CMK (cell line): ENCODE results near the gene POGLUT3.

Source experiments
- DNase-seq: peaks from one replicate; pipeline ENCODE4 v3.0.0-alpha.2; 2010; ENCODE audit warnings: low read depth

POGLUT3 gene

DNA sequence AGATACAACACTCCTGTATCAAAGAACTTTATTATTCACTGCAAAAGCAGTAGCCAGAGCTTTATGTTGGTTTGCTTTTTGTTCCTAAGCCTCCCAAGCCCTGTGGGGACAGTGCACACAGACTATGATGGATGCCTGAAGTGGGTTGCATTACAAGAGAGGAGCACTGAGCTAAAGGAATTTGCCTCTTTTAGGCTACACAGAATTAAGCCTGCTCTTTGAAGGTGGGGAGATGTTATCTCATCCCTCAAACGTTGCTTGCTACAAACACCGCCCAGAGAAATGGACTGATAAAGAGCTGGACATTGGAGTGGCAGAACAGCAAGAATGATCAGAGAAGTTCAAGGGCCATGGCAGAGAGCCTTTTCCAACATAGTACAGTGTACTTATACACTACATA lies 2.5 kb upstream of the POGLUT3 start:
- DNase-seq, result no peak

DNA sequence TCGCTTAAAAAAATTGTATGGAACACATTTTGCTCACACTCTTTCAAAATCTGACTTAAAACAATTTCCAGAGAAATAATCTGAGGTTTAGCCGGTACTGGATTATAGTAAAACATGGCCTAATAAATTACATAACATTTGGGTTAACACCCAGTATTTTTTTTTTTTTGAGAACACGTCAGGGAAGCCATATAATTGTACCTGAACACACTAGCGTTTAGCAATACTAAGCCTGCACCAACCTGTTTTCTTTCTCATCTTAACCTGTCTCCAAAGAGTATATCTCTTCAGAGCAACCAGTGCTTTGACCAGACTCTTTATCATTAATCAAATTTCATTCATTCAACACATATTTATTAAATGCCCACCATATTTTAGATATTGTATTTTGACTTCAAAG lies 2.0 kb upstream of the POGLUT3 start:
- no peak for DNase-seq

DNA sequence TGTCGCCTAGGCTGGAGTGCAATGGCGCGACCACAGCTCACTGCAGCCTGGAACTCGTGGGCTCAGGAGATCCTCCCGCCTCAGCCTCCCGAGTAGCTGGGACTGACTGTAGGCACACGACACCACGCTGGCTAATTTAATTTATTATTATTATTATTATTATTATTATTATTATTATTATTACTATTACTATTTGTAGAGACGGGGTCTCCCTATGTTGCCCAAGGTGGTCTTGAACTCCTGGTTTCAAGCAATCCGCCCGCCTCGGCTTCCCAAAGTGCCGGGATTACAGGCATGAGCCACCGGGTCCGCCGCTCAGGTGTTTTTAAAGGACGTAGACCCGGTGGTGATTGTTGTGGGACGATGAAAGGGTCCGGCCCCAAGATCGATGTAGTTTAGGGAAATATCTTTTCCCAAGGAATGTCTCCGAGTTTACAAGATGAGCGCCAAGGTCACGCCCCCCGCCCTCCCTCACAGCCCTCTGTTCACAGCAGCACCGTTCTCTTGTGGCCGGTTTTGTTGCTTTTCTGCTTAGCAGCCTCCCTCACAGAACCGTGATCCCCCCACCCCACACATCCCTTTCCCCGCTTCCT lies 728 bp upstream of the POGLUT3 start:
- DNase-seq, result no peak

DNA sequence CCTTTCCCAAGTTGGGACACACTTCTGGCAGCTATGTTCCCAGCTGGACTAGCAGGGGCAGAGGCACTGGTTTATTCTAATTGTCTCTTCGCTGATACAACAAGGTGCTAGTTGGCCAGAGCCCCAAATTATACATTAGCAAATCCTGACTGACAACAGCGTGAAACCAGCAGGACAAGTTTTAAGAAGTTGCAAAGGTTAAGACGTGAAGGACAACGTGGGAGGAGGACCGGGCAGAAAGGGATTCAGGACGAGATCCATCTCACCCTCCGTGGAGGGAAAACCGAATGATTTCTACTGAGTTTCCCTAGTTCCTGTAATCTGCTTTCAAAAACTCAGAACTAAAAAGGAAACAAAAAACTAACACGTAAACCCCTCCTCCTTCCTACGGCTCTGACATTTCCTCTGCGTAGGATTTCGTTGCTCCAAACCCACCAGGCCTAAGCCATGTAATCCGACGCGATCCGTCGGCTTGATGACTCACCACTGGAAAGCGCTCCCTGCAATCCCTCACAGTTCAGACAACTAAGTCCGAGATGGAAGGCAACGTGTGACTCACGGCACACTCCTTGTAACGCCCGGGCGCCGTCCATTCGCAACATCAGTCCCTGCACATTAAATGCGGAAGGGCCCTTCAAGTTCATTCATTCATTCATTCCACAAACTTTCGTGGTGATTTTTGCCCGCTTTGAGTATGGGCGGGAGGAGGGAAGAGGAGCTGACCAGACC lies 703 bp downstream of the POGLUT3 start:
- peak; percentile 11 for DNase-seq

DNA sequence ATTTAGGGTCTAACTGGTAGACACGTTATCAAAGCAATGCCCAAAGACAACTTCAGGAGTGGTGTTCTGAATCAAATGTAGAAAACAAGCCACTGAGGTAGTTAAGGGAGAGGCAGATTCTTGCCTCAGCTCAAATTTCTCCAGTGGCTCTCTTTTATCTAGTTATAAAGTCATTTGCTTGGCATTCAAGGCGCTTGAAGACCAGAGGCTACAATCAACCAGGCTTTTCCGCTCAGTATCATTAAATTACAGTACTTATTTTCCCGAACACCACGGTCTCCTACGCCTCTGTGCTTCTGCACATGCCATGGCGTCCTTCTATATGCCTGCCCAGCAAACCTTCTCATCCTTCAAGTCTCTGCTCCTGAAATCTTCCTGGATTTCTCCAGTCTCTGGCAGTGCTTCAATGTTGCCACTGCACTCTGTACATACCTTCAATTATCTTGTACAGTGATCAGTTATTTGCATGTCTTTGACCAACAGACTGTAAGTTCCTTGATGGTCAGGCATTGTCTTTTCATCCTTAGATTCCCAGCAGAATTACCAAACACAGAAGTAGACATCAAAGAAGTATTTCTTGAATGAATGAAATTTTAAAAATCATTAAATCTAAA lies 1.4 kb downstream of the POGLUT3 start:
- DNase-seq, result no peak

DNA sequence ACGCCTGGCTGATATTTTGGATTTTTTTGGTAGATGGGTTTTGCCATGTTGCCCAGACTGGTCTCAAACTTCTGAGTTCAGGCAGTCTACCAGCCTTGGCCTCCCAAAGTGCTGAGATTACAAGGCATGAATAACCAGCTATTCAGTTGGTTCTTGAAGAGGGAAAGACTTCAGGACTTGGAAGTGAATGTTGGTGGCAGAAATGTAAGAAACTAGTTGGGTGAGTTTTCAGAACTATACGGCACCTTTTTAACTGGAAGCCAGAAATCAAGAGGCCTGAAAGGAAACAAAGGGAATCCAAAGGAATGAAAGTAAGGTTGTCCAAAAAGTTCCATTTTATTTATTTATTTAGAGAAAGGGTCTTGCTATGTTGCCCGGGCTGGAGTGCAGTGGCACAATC lies 2.9 kb downstream of the POGLUT3 start:
- no peak for DNase-seq

DNA sequence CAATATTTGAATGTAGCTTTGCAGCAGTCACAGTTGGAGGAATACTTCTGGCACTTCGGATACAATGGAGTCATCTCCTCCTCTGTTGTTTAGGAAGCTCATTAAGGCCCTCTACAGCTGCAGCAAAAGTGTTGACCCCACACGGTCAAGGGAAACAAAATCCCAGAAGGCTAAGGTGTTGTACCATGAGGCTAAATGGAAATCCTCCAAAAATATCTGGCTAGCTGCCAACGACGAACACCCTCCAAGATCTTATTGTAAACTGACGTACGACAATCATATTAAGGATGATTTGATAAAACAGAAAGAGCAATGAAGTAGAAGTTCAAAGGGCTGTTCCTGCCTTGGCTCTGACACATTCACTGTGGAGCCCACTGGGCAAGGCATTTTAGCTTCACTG lies 4.0 kb downstream of the POGLUT3 start:
- DNase-seq, result no peak

DNA sequence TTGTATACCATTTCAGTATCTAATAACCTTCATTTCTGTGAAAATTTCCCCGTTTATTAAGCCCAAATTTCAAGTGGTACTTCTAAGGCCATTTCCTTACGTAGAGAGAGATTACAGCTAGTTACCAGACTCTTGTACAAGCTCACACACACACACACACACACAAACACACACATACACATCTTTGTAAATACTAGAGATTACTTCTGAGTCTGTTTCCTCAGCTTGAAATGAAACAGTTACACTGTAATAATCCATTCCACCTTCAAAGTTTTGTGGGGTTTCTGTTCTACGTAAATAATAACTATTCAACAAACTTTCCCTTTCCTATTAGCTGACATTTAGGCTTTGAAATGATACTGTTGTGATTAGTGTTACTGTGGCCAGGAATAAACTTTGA lies 6.2 kb downstream of the POGLUT3 start:
- no peak for DNase-seq

DNA sequence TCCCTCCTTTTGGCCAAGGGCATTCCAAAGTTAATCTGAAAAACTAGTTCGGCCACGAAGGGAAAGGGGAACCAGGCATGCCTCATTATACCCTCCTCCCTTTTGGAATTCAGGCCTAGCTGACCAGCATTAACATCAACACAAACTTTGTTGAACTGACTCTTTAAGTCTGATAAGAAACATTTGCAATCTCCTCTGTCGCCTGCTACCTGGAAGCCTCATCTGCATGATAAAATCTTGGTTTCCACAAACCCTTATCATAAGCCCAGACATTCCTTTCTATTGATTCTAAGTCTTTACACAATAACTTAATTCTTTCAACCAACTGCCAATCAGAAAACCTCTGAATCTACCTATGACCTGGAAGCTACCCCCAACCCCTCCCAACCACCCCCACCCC lies 11.4 kb downstream of the POGLUT3 start:
- DNase-seq, result no peak

DNA sequence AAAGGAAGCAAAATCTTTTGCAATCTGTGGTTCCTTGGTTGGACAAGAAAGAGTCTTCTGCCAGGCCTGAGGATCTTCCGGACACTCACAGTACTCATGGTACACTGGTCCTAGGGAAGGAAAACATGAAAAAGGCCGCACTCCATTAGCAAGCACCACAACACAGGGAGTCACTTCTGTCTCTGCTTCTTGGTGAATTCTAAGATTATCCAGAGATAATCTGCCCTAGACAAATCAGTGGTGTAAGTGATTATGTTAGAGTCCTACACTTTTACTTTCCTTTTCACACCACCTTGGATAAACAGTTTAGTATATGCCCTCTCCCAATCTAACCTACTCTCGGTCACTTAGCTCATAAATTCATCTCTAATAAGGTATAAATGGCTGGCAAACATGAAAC lies 11.9 kb downstream of the POGLUT3 start:
- DNase-seq, result no peak

DNA sequence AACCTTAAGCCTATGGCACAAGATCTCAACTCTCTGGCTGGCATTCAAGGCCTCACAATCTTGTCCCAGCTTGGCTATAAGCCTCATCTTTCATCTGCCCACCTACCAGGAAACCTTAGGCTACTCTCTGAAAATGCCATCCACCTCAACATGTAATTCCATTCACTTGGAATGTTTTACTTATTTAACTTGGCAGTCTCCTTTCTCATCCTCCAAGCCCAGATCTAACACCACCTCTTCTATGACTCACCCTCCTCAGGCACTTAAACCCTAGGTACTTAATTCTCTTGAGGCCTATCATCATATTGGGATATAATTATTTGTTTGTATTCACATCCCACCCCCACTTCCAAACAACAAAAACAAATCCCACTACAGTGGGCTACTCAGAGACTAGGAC lies 15.0 kb downstream of the POGLUT3 start:
- DNase-seq, result no peak

DNA sequence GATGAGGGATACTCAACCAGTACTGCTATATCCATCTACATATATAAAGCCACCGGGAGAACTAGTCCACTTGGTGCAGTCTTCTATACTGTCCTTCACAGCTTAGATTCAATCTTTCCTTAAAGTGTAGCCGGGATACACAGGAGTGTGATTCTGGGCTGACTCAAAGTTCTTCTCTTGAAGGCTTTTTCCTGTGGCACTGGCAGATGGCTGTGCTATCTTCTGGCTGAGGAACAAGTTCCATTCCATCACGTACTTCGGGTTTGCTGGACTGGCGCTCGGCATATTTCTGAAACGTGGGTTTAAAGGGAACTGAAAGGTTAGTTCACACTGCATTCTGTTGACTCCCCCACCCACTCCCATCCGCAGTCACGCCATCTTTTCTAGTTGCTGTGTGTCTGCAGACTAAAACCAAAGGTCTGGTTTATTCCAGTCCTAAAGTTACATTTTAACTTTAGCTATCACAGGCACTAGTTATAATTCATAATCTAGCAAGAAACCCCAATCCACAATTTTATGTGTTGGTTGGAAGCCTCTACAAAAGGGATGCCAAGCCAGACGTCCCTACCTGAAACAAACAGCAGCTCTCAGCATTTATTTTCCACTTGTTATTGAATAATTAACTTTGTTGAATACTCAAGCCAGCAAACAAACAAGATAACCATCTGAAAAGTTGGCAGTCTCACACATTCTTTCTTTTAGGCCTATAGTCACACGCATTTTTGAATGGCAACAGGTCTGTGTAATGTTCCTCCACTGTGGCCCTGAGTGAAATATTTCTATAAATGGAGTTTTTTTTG lies 23.3 kb downstream of the POGLUT3 start:
- DNase-seq, result no peak

DNA sequence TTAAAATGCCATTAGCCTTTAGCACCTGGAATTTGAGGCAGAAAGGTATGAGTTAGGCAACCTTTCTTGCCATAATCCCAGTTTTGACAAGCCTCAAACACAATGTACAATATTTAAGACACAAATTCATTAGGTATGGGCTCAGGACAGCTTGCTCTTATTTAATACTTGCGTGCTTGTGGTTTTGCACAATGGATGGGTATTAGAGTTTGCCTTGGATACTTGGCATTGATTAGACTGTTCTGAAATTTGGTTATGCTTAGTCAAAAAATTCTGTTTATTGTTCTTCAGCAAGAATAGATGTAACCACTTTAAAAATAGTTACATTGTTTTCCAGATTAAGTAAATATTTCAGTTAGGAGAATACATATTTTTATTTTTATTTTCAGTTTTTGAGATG lies 25.5 kb downstream of the POGLUT3 start:
- DNase-seq, result no peak

DNA sequence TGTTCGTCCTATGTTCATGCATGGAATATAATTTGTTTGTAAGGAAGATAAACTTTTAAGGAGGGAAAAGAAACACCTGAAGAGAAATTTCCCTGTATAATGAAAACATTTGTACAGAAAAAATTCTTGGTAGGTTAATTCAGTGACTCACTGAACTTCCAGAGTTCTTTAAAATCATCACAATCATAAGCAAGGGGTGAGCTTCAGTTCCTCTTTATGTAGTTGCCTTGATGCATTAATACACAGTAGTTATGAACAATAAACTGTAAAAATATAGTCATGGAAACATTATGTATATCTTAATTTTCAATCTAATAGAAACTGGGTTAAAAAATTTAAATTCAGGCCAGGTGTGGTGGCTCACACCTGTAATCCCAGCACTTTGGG lies 29.7 kb downstream of the POGLUT3 start:
- no peak for DNase-seq

DNA sequence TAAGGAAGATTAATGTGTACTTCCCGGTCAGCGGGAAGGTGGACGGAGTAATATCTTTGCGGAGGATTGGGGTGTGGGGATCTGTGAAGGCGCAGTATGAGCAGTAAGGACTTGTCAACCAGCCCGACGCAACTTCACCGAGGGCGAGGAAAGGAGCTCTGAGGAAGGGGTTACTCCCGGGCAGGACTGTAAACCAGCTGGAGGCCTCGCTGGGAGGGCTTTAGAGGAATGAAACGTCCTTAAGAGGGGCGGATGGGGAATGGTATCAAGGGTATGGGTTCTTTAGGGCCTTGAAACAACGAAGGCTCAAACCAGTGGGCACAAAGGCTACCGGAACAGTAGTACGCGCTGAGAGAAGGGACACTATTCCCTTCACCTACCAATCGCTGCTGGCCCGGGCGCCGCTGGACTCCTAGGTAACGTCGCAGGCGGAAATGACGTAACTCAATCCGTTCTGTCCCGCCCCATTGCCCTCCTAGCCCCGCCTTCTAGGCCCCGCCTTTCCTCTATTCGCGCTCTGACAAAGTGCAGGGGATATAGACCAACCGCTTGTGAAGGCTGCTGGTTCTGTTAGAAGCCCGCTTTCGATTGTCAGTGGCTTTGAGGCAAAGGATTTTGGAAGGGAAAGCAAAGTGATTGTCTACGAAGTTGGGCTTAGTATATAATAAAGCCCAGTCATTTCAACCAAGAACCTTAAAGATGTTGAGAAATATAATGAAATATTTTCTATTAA lies 30.9 kb downstream of the POGLUT3 start, which contains the start of gene C11orf65:
Gene C11orf65 (minus strand): TSS at position 439 of the 733 bp plus-strand sequence. CDS start 5,970 bp downstream, outside the sequence.
- DNase-seq, result peak; percentile 90

DNA sequence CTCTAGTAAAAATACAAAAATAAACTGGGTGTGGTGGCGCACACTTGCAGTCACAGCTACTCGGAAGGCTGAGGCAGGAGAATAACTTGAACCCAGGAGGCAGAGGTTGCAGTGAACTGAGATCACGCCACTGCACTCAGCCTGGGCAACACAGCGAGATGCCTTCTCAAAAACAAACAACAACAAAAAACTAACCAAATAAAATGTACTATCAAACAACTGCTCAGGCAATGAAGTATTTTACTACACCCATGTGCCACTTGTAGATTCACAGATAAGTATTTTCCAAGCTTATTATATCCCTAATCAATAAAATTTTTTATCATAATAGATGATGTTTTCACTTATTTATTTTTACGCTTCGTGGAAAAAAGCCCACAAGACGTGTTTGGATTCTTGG lies 31.8 kb downstream of the POGLUT3 start:
- DNase-seq, result no peak

DNA sequence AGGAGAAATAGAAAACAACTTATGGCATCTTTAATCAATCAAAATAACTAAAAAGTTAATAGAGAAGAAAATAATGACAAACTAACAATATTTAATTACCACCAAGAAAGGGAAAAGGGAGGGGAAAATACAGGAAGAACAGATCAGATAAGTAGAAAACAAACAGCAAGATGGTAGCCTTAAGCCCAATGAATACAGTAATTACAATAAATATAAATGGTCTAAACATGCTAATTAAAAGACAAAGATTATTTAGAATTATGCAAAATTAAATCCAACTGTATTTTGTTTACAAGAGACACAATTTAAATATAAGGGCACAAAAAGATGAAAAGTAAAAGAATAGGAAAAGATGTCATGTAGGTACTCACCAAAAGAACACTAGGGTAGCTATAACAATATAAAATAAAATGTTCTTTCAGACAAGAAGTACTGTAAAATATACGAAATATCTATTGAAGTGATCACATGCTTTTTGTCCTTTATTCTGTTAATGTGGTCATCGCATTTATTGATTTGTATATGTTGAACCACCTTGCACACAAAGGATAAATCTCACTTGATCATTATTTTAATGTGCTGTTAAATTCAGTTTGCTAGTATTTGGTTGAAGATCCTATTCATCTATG lies 44.9 kb downstream of the POGLUT3 start:
- no peak for DNase-seq
